Right forelimb (tissue), 1 donor: Measurements from ENCODE around the gene MED16.
A peak's percentile ranks its signal among the peaks of the same experiment; 100 is the strongest.
"Not testable (repeated sequence)": the region's sequence is repeated elsewhere in the genome, so short reads cannot be mapped to it uniquely, and the experiment has no call there.

Experiments used
- DNase-seq: peaks from one replicate; pipeline ENCODE4 v3.0.0-alpha.2; 2018

MED16 gene

GRCh38 chr19:871446-872265 is 21.3 kb downstream of the MED16 start:
- DNase-seq, result no peak

GRCh38 chr19:870963-871401 is 22.0 kb downstream of the MED16 start:
- no peak for DNase-seq

- no peak for DNase-seq
These were observed 22.7 kb downstream of the MED16 start for GRCh38 chr19:870314-870713.

GRCh38 chr19:869245-870177 is 23.5 kb downstream of the MED16 start:
- peak; percentile 72 for DNase-seq

GRCh38 chr19:868458-869244 is 24.3 kb downstream of the MED16 start:
- DNase-seq, result no peak

GRCh38 chr19:867855-868457 is 25.0 kb downstream of the MED16 start:
- no peak for DNase-seq

GRCh38 chr19:867301-867793 is 25.6 kb downstream of the MED16 start:
- no peak for DNase-seq

- DNase-seq, result no peak
These were observed 26.2 kb downstream of the MED16 start for GRCh38 chr19:866769-867300.

- DNase-seq, result no peak
These were observed 29.7 kb downstream of the MED16 start for GRCh38 chr19:863315-863620.

- peak; percentile 77 for DNase-seq
These were observed 30.2 kb downstream of the MED16 start for GRCh38 chr19:862581-863314.

- no peak for DNase-seq
These were observed 31.0 kb downstream of the MED16 start for GRCh38 chr19:861756-862580.

GRCh38 chr19:861141-861755 is 31.7 kb downstream of the MED16 start:
- DNase-seq, result no peak

GRCh38 chr19:858868-859843 is 33.8 kb downstream of the MED16 start, which contains the start of gene CFD:
Gene CFD (plus strand): TSS chr19:859664. CDS start chr19:859690, 26 bp downstream.
- DNase-seq, result no peak

GRCh38 chr19:858284-858683 is 34.7 kb downstream of the MED16 start:
- no peak for DNase-seq

GRCh38 chr19:855566-856120 is 37.3 kb downstream of the MED16 start:
- no peak for DNase-seq

- no peak for DNase-seq
These were observed 37.8 kb downstream of the MED16 start for GRCh38 chr19:855142-855541.

GRCh38 chr19:854549-854948 is 38.4 kb downstream of the MED16 start:
- no peak for DNase-seq

GRCh38 chr19:853614-854220 is 39.3 kb downstream of the MED16 start:
- not testable (repeated sequence) for DNase-seq
